ENCODE data around the gene SURF1.
"Not testable (repeated sequence)": the region's sequence is repeated elsewhere in the genome, so short reads cannot be mapped to it uniquely, and the experiment has no call there.

GRCh38 chr9:133391449-133391848 lies 35.2 kb upstream of the SURF1 start:
- TF ChIP-seq CTCF (IDR thresholded peaks at IDR 0.05; ENCODE audit: low read depth, low read length); EZH2phosphoT487 (IDR thresholded peaks at IDR 0.05; ENCODE audit: low read depth): not testable (repeated sequence)

Measured in OCI-LY3 (cell line).